Aorta (tissue), 5 donors: ENCODE data around the gene EPHB1. TPM values are rescaled to one million over a fixed set of nuclear protein-coding genes. Genes with fewer than 3 reads are reported as not detected.

Experiments used
- ATAC-seq: fragments of 200-7000 bp; cut with Tn5 transposase; one replicate; pipeline ENCODE4 v1.9.1; 2022; ENCODE audit warnings: moderate library complexity; ENCODE audit not compliant: low FRiP score
- DNase-seq, 2 donors: peaks; one replicate each; pipeline ENCODE4 v3.0.0-alpha.2; 2020
- H3K27ac ChIP-seq, 2 donors: one replicate each; pipeline ENCODE4 v1.5.1; 2013; ENCODE audit warnings: low read length in 2 of 2, mild to moderate bottlenecking in 2 of 2, moderate library complexity in 2 of 2, control low read depth in 1 of 2, inconsistent platforms in 1 of 2, low read depth in 1 of 2
- H3K27me3 ChIP-seq, 2 donors: one replicate each; pipeline ENCODE4 v1.6.1; 2013; ENCODE audit warnings: control low read depth in 1 of 2, low read length in 1 of 2, mild to moderate bottlenecking in 1 of 2, moderate library complexity in 1 of 2; ENCODE audit not compliant: insufficient read depth in 2 of 2, control insufficient read depth in 1 of 2
- H3K36me3 ChIP-seq, 2 donors: one replicate each; pipeline ENCODE4 v1.6.1; 2013; ENCODE audit warnings: control low read depth in 1 of 2, low read length in 1 of 2, mild to moderate bottlenecking in 1 of 2; ENCODE audit not compliant: insufficient read depth in 2 of 2, control insufficient read depth in 1 of 2
- H3K4me1 ChIP-seq, 2 donors: one replicate each; pipeline ENCODE4 v1.6.1; 2013; ENCODE audit warnings: low read length in 2 of 2, control low read depth in 1 of 2, mild to moderate bottlenecking in 1 of 2, moderate library complexity in 1 of 2; ENCODE audit not compliant: insufficient read depth in 2 of 2, control insufficient read depth in 1 of 2
- H3K4me3 ChIP-seq, 2 donors: one replicate each; pipeline ENCODE4 v1.5.1; 2013; ENCODE audit warnings: low read length in 2 of 2, control low read depth in 1 of 2, mild to moderate bottlenecking in 1 of 2
- H3K9me3 ChIP-seq: one replicate; pipeline ENCODE4 v1.6.1; 2013; ENCODE audit warnings: mild to moderate bottlenecking, low read length; ENCODE audit not compliant: control insufficient read depth
- WGBS, 2 donors: extraction: QIAGEN DNeasy Blood & Tissue Kit; methylation state at CpG; one replicate each; pipeline ENCODE4 v1.1.7; 2013; 5-methylcytosine and 5-hydroxymethylcytosine counted together
- intact Hi-C, 2 donors: fragments of 100-400 bp; cut with DNase I; formaldehyde crosslinking; loops; one replicate each; pipeline versions ENCODE4 v1.14.2 to v1.15.0; 2022
- polyA plus RNA-seq, 2 donors: library from polyadenylated mRNA; stranded (reverse); fragments of 200-250 nt; gene quantifications; one replicate each; pipeline ENCODE4 v1.2.3, GENCODE V29; 2013
- total RNA-seq, 2 donors: library from RNA; stranded (reverse); fragmentation: NEBNext Ultra II Directional; extraction: Animal tissue kit (Norgen Biotek cat#: 25700); gene quantifications; one replicate each; pipeline ENCODE4 v1.2.1, GENCODE V29; 2021
- donor health status: healthy with polysubstance abuse.
- donor health status: Bipolar disorder and iron deficiency.
- donor health status: DM: no; HTN: no; CAD: no.
- donor health status: DM: no; HTN: no; CAD: no.
- donor health status: DM: yes; HTN: yes; CAD: no.

Gene EPHB1
- total and polyA plus RNA-seq, 4 donors: 0.31 to 4.8 (median 3.6) TPM; not detected in 1

- WGBS, 2 donors: 74 to 79% methylated on average over 2 of the region's 2 CpGs
- intact Hi-C loops: no loop called here
- H3K4me1 ChIP-seq: no peaks in the 10 kb centered on the region
- no peak for DNase-seq
- no peak overlapping the region for H3K27ac ChIP-seq
- no peak overlapping the region for H3K4me3 ChIP-seq
- H3K9me3 ChIP-seq: no peaks in the 10 kb centered on the region
- ATAC-seq: no peak
- H3K27me3 ChIP-seq: no peaks in the 10 kb centered on the region
- H3K36me3 ChIP-seq: no peaks in the 10 kb centered on the region
These were observed 213.3 kb downstream of the EPHB1 start for GRCh38 chr3:135008326-135008725.

DNA sequence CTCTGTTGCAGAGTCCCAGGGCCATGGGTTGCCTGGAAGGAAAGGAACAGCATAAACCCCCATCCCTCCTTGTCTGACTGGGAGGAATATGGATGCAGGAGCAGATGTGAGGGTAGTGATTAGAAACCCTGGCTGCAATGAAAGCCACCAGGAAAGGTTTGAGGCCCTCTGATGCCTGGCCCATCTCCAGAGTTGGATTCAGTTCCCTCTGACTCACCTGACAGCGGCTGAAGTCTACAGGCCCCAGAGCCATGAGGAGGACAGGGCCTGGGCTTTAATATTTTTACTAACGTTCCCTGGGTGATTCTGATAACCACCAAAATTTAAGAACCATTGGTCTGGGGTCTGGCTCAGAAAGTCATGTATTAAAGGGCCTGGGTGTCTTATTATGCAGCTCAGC, 214.0 kb downstream of the EPHB1 start:
- no peaks in the 10 kb centered on the region for H3K27me3 ChIP-seq
- H3K9me3 ChIP-seq: no peaks in the 10 kb centered on the region
- no peak overlapping the region for H3K4me3 ChIP-seq
- no peak for DNase-seq
- 69 to 77% methylated on average over 2 of the region's 2 CpGs for WGBS, 2 donors
- ATAC-seq: no peak
- no peaks in the 10 kb centered on the region for H3K36me3 ChIP-seq
- intact Hi-C loops: no loop called here
- H3K27ac ChIP-seq: no peak overlapping the region
- H3K4me1 ChIP-seq: no peaks in the 10 kb centered on the region

DNA sequence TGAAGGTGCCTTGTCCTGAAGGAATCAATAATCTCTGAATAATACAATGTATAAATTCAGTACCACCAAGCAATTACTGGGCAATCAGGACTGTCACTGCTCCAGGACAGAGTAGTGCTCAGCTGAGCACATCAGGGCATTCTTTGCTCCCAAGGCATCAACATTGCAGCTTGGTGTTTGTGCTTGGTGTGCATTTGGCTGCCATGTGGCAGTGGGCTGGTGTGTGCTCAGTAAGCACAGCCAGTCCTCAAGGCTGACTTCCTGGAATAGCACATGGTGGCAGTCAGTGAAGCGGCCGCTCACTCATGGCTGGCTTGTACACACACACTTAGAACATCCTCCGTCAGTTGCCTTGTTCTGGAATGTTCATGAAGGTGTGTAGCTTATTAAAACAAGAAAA, 217.0 kb downstream of the EPHB1 start:
- no peaks in the 10 kb centered on the region for H3K4me1 ChIP-seq
- H3K9me3 ChIP-seq: no peaks in the 10 kb centered on the region
- ATAC-seq (no peak), DNase-seq (no peak)
- H3K27ac ChIP-seq: no peak overlapping the region
- H3K4me3 ChIP-seq: no peak overlapping the region
- intact Hi-C loops: no loop called here
- H3K36me3 ChIP-seq: no peaks in the 10 kb centered on the region
- 83 to 87% methylated on average over 3 of the region's 3 CpGs for WGBS, 2 donors
- H3K27me3 ChIP-seq: no peaks in the 10 kb centered on the region

- no peak for ATAC-seq
- intact Hi-C loops: no loop called here
- WGBS, 2 donors: 90 to 93% methylated on average over 8 of the region's 8 CpGs
- Histone ChIP-seq H3K9me3 (no peaks in the 10 kb centered on the region), H3K27me3 (no peaks in the 10 kb centered on the region), H3K36me3 (no peaks in the 10 kb centered on the region), H3K4me1 (no peaks in the 10 kb centered on the region), H3K27ac (no peak overlapping the region), H3K4me3 (no peak overlapping the region)
- no peak for DNase-seq
These were observed 218.1 kb downstream of the EPHB1 start for GRCh38 chr3:135013206-135013605.

GRCh38 chr3:135014566-135014965, 219.5 kb downstream of the EPHB1 start:
- DNase-seq (no peak), ATAC-seq (no peak)
- H3K4me1 ChIP-seq: no peaks in the 10 kb centered on the region
- H3K36me3 ChIP-seq: no peaks in the 10 kb centered on the region
- no peak overlapping the region for H3K27ac ChIP-seq
- 45 to 47% methylated on average over 1 of the region's 1 CpG for WGBS, 2 donors
- intact Hi-C loops: no loop called here
- no peaks in the 10 kb centered on the region for H3K9me3 ChIP-seq
- H3K4me3 ChIP-seq: no peak overlapping the region
- H3K27me3 ChIP-seq: no peaks in the 10 kb centered on the region

GRCh38 chr3:135017003-135017893, 222.2 kb downstream of the EPHB1 start:
- WGBS, 2 donors: 65 to 74% methylated on average over 9 of the region's 9 CpGs
- no peak for DNase-seq
- Histone ChIP-seq H3K36me3 (no peaks in the 10 kb centered on the region), H3K4me1 (no peaks in the 10 kb centered on the region), H3K27me3 (no peaks in the 10 kb centered on the region), H3K9me3 (no peaks in the 10 kb centered on the region), H3K27ac (no peak overlapping the region), H3K4me3 (no peak overlapping the region)
- intact Hi-C loops: no loop called here
- no peak for ATAC-seq

- H3K27me3 ChIP-seq: no peaks in the 10 kb centered on the region
- no peak overlapping the region for H3K4me3 ChIP-seq
- H3K36me3 ChIP-seq: no peaks in the 10 kb centered on the region
- no peak overlapping the region for H3K27ac ChIP-seq
- no peak for ATAC-seq
- 66 to 72% methylated on average over 7 of the region's 7 CpGs for WGBS, 2 donors
- H3K4me1 ChIP-seq: no peaks in the 10 kb centered on the region
- H3K9me3 ChIP-seq: no peaks in the 10 kb centered on the region
- no peak for DNase-seq
- intact Hi-C loops: no loop called here
These were observed 223.3 kb downstream of the EPHB1 start for GRCh38 chr3:135018149-135018923.

GRCh38 chr3:135020181-135020580, 225.1 kb downstream of the EPHB1 start:
- 83 to 85% methylated on average over 3 of the region's 3 CpGs for WGBS, 2 donors

More at GRCh38 chr3:135020181-135020580, 225.1 kb downstream of the EPHB1 start:
- Histone ChIP-seq H3K4me3 (no peak overlapping the region), H3K27ac (no peak overlapping the region), H3K36me3 (no peaks in the 10 kb centered on the region), H3K27me3 (no peaks in the 10 kb centered on the region), H3K4me1 (no peaks in the 10 kb centered on the region), H3K9me3 (no peaks in the 10 kb centered on the region)
- intact Hi-C loops: no loop called here
- DNase-seq: no peak
- ATAC-seq: no peak
